ENCODE results near the gene ZNF576.
A peak's percentile ranks its signal among the peaks of the same experiment; 100 is the strongest.

The ZNF576 gene

DNA sequence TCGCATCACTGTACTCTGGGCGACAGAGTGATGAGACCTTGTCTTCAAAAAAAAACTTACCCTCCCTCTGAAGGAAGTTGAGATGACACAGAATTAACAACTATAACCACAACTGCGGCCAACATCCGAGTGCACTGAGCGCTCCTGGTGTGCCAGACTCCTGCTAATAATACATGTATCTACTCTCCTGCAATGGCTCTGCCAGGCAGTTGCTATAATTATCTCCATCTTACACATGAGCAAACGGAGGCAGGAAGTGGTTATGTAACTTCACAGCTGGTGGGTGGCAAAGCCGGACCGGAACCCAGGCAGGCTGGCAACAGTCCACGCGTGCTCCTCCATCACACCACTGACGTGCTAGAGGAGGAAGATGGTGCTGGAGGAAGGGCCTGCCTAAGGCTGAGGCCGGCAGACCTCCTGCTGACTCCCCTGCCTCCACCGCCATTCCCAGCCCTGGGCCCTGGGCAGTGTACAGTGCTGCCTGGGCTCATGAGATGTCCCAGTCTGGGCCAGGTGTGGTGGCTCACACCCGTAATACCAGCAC lies 33.6 kb upstream of the ZNF576 start:
- peak overlapping the region; percentile 94 for H3K27ac Mint-ChIP-seq
- peaks cover 0 to 3% of the 10 kb centered on the region in 2 donors for H3K9me3 Mint-ChIP-seq
- H3K36me3 Mint-ChIP-seq: peaks cover 22 to 37% of the 10 kb centered on the region in 2 donors
- ATAC-seq (replicated peaks) (peak; percentile 88 to 90), DNase-seq (peak; percentile 63)
- H3K4me3 Mint-ChIP-seq: peak overlapping the region; percentile 50 to 62
- H3K27me3 Mint-ChIP-seq: no peaks in the 10 kb centered on the region
- peaks cover 41 to 64% of the 10 kb centered on the region in 2 donors for H3K4me1 Mint-ChIP-seq

DNA sequence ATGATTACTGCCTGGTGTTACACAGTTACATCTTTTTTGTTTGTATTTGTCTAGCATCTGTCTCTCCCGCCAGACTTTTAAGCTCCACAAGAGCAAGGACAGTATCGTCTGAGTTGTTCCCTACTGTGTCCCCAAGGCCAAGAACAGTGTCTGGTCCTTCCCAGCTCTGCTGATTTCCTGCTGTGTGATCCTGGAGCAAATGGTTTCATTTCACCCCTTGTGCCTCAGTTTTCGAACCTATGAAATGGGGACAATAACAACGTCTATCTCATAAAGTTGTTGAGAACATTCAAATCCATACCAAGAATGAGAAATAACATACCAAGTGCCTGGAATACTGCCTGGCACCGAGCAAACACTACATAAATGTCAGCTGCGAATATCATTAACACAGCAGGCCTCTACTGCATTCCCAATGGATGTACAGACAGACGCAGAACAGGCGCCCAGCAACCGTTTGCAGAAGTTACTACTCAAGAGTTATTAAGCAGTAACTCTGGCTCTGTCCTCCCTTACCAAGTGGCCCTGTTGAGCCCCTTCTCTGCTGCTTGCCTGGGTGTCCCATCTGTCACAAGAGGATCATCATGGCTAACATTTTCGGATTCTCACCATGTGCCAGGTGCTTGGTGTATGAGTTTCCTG lies 32.5 kb upstream of the ZNF576 start:
- H3K4me1 Mint-ChIP-seq: peaks cover 41 to 64% of the 10 kb centered on the region in 2 donors
- H3K4me3 Mint-ChIP-seq: peak overlapping the region in 1 of 2 donors; percentile 60
- peak overlapping the region; percentile 93 for H3K27ac Mint-ChIP-seq
- H3K36me3 Mint-ChIP-seq: peaks cover 27 to 37% of the 10 kb centered on the region in 2 donors
- ATAC-seq (replicated peaks): no peak
- peaks cover 0 to 3% of the 10 kb centered on the region in 2 donors for H3K9me3 Mint-ChIP-seq
- no peaks in the 10 kb centered on the region for H3K27me3 Mint-ChIP-seq
- DNase-seq: no peak

DNA sequence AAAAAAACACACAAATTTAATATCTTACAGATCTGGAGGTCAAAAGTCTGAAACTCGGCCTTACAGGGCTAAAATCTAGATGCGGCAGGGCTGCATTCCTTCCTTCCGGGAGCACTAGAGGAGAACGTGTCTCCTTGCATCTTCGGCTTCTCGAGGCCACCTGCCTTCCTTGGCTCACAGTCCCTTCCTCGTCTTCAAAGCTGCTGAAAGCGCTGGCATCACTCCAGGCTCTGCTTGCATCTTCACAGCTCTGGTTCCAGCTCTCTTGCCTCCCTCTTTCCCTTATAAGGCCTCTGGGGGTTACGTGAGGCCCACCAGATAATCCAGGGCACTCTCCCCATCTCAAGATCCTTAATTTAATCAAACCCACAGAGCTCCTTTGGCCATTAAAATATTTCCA lies 31.6 kb upstream of the ZNF576 start:
- Mint-ChIP-seq H3K4me1 (peaks cover 41 to 64% of the 10 kb centered on the region in 2 donors), H3K36me3 (peaks cover 27 to 37% of the 10 kb centered on the region in 2 donors), H3K27ac (peak overlapping the region; percentile 84)

DNA sequence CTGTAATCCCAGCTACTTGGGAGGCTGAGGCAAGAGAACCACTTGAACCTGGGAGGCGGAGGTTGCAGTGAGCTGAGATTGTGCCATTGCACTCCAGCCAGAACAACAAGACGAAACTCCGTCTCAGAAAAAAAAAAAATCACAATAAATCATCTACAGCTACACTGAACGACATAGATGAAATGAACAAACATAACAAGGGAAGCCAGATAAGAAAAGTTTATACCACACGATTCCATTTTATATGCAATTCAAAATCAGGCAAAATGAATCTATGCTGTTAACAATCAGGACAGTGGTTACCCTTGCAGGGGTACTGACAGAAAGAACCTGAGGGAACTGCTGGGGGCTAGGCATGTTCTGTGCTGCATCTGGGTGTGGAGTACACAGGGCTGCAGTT lies 26.7 kb upstream of the ZNF576 start:
- DNase-seq: no peak
- peaks cover 12% of the 10 kb centered on the region in 2 donors for H3K36me3 Mint-ChIP-seq
- ATAC-seq (replicated peaks): no peak
- H3K9me3 Mint-ChIP-seq: no peaks in the 10 kb centered on the region
- no peak overlapping the region for H3K27ac Mint-ChIP-seq
- H3K4me3 Mint-ChIP-seq: no peak overlapping the region
- H3K27me3 Mint-ChIP-seq: no peaks in the 10 kb centered on the region
- H3K4me1 Mint-ChIP-seq: peaks cover 20 to 34% of the 10 kb centered on the region in 2 donors

More for the DNA sequence above, 31.6 kb upstream of the ZNF576 start:
- peak overlapping the region in 1 of 2 donors; percentile 17 for H3K4me3 Mint-ChIP-seq
- peaks cover 0 to 3% of the 10 kb centered on the region in 2 donors for H3K9me3 Mint-ChIP-seq
- no peak for DNase-seq
- ATAC-seq (replicated peaks): no peak
- H3K27me3 Mint-ChIP-seq: no peaks in the 10 kb centered on the region

DNA sequence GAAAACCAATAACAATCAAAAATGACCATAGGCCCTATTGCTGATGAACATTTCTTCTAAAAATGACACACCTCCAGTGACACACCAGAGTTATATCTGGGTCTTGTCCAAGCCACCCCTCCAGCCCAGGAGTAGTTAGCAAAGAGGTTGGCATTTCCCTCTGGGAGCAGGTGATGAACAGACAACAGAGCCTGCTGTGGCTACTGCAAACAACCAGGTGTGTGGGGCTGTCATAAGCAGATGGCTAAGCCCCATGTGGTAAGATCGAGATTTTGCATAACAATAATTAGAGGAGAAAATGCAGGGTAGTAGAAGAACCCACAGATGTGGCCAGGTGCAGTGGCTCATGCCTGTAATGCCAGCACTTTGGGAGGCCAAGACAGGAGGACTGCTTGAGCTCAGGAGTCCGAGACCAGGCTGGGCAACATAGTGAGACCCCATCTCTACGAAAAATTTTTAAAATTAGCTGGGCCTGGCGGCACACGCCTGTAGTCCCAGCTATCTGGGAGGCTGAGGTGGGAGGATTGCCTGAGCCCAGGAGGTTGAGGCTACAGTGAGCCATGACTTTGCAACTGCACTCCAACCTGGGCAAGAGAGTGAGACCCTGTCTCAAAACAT lies 26.1 kb upstream of the ZNF576 start:
- no peak overlapping the region for H3K4me3 Mint-ChIP-seq
- ATAC-seq (replicated peaks): no peak
- H3K4me1 Mint-ChIP-seq: peaks cover 18 to 34% of the 10 kb centered on the region in 2 donors
- DNase-seq: no peak
- H3K27me3 Mint-ChIP-seq: no peaks in the 10 kb centered on the region
- no peak overlapping the region for H3K27ac Mint-ChIP-seq
- H3K9me3 Mint-ChIP-seq: no peaks in the 10 kb centered on the region
- peaks cover 12 to 15% of the 10 kb centered on the region in 2 donors for H3K36me3 Mint-ChIP-seq

DNA sequence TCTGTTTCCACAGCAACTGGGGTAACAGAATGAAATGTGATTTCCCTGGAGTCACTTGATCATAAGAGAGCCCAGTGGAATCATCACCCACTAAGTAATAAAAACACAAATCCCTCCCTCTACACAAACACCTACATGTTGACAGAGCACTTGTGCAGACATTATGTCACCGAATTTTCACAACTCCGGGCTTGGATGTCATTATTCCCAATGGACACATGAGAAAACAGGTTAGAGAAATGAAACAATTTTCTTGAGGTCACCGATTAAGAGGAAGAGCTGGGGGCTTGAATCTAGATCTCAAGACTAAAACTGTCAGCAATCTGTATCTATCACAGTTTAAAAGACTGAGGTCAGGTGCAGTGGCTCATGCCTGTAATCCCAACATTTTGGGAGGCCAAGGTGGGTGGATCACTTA lies 24.2 kb upstream of the ZNF576 start:
- H3K4me3 Mint-ChIP-seq: no peak overlapping the region
- H3K4me1 Mint-ChIP-seq: peaks cover 20 to 38% of the 10 kb centered on the region in 2 donors
- H3K27me3 Mint-ChIP-seq: no peaks in the 10 kb centered on the region
- peaks cover 10 to 16% of the 10 kb centered on the region in 2 donors for H3K36me3 Mint-ChIP-seq
- DNase-seq (no peak), ATAC-seq (replicated peaks) (no peak)
- no peaks in the 10 kb centered on the region for H3K9me3 Mint-ChIP-seq
- peak overlapping the region; percentile 82 for H3K27ac Mint-ChIP-seq

DNA sequence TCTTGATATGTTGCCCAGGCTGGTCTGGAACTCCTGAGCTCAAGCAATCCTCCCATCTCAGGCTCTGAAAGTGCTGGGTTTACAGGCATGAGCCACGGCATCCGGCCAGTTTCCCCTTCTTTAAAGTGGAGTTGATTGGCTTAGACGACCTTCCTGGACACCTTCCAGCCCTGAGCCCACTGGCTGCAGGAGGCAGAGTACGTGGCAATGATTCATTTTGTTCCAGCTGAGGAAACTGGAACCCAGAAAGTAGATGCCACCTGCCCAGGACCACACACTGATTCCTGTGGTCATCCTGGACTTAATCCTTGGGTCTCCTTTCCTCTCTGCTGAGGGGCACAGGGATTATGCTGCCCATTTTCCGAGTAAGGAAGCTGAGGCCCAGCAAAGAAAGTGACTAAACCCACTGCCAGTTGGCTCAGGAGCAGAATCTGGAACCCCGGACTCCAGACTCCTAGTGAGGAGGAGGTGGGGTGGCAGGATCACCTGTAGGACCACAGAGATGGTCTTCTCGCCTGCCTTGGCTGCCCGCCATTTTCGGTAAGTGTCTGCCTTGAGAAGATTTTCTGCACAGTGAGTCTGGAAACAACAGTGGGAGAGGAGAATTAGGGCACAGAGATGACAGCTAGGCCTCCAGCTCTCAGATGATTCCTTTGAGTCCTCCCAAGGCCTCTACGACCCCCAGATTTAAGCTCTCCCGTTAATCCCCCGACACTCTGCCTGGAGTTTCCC lies 21.8 kb upstream of the ZNF576 start:
- no peak for ATAC-seq (replicated peaks)
- H3K27me3 Mint-ChIP-seq: no peaks in the 10 kb centered on the region

DNA sequence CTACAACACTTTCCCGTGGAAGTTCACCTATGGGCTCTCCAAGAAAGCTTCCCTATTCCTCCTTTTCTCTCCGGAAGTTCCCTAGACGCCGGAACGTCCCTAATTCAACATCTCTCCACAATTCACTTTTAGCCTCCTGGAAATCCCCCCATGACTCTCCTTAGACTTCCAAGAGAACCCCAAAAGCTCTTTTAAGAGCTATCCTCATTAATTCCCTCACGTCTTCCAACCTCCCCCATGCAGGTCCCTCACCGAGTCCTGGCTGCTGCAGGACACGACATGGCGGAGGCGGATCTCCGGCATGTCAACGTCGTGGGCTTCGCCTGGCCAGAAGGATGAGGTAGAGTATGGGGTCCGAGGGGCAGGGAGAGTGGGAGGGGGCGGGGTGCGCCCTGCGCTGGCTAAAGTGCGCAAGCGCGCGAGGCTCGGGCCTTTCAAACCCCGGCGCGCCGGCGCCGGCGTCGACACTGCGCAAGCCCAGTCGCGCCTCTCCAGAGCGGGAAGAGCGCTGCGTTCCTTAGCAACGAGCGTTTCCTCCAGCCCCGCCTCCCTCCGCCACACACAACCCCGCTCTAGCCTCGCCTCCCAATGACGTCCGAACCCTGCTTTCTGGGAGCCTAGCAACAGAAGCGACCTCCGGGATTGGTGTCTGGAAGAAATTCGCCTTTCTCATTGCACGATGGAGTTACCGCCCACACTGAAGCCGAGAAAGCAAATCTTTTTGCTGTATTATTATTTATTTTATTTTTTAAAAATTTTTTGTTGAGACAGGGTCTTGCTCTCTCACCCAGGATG lies 21.0 kb upstream of the ZNF576 start, which contains the start of the genes PINLYP and XRCC1:
Gene PINLYP, plus strand, starts transcription at position 646 of the 795 bp plus-strand sequence. CDS start 1,391 bp downstream, outside the sequence.
Gene XRCC1, minus strand, starts transcription at position 372 of the 795 bp plus-strand sequence. Its CDS starts 69 bp downstream, at position 303.
- peaks cover 5 to 19% of the 10 kb centered on the region in 2 donors for H3K36me3 Mint-ChIP-seq
- DNase-seq (peak; percentile 93), ATAC-seq (replicated peaks) (peak; percentile 98 to 99)
- H3K27me3 Mint-ChIP-seq: no peaks in the 10 kb centered on the region
- peak within 1 kb of the TSS; percentile 98 for H3K27ac Mint-ChIP-seq
- peaks cover 26 to 59% of the 10 kb centered on the region in 2 donors for H3K4me1 Mint-ChIP-seq
- H3K9me3 Mint-ChIP-seq: no peaks in the 10 kb centered on the region
- peak within 1 kb of the TSS; percentile 97 to 99 for H3K4me3 Mint-ChIP-seq

More for the DNA sequence above, 21.8 kb upstream of the ZNF576 start:
- peak overlapping the region; percentile 97 to 99 for H3K4me3 Mint-ChIP-seq
- H3K27ac Mint-ChIP-seq: peak overlapping the region; percentile 98
- no peaks in the 10 kb centered on the region for H3K9me3 Mint-ChIP-seq
- H3K36me3 Mint-ChIP-seq: peaks cover 5 to 22% of the 10 kb centered on the region in 2 donors
- H3K4me1 Mint-ChIP-seq: peaks cover 26 to 51% of the 10 kb centered on the region in 2 donors
- DNase-seq: no peak

DNA sequence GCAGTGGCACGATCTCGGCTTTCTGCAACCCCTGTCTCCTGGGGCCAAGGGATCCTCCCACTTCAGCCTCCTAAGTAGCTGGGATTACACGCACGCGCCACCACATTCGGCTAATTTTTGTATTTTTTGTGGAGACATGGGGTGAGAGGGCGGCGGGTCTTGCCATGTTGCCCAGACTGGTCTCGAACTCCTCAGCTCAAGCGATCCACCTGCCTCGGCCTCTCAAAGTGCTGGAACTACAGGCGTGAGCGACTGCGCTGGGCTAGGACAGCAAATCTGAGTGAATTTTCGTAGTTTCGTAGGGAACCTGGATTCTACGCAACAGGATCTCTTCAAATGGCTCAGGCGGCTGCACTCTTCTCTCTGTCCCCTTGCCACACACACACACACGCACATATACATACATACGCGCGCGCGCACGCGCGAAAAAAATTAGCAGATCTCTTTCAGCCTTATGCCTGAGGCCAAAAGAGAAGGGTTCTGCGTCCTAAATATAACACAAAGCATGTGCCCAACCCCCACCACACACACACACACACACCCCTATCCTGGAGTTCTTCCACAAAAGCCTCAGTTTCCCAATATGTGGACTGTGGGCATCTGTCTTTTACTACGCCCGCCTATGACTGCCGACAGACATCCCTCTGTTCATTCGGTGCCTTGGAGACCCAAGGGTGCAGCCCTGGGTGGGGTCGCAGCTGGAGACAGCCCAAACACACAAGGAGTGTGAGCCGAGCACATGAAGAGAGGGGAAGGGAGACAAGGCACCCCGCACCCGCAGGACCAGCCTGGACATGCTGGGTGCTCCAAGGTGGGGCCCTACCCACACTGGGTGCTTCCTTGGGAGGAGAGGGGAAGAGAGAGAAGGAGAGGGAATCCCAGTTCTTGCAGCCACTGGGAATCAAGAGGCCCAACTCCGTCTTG lies 20.2 kb upstream of the ZNF576 start:
- DNase-seq: no peak
- Mint-ChIP-seq H3K4me1 (peaks cover 26 to 59% of the 10 kb centered on the region in 2 donors), H3K27ac (peak overlapping the region; percentile 91), H3K36me3 (peaks cover 5 to 15% of the 10 kb centered on the region in 2 donors), H3K4me3 (peak overlapping the region; percentile 97 to 99), H3K9me3 (no peaks in the 10 kb centered on the region), H3K27me3 (no peaks in the 10 kb centered on the region)
- peak; percentile 2 for ATAC-seq (replicated peaks)

DNA sequence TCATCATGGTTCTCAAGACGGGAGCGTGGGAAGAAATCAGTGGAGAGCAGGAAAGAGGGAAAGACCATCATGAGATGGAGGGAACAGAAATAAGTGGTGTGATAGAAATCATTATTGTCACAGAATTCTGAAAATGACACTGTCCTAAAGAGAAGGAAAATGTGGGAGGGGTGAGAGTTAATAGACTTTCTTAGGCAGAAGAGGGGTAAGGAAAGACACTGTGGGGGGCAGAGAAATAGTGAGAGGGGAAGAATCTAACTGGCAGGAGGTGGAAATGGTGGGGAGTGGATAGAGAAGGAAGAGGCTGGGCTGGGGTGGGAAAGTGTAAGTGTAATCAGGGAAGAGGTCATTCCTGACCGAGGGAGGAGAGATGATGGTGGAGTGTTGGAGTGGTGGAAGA lies 17.6 kb upstream of the ZNF576 start:
- Mint-ChIP-seq H3K27me3 (no peaks in the 10 kb centered on the region), H3K27ac (no peak overlapping the region), H3K36me3 (peaks cover 0 to 10% of the 10 kb centered on the region in 2 donors), H3K4me1 (peaks cover 26 to 69% of the 10 kb centered on the region in 2 donors), H3K9me3 (no peaks in the 10 kb centered on the region), H3K4me3 (peak overlapping the region; percentile 46 to 65)
- ATAC-seq (replicated peaks) (no peak), DNase-seq (no peak)

DNA sequence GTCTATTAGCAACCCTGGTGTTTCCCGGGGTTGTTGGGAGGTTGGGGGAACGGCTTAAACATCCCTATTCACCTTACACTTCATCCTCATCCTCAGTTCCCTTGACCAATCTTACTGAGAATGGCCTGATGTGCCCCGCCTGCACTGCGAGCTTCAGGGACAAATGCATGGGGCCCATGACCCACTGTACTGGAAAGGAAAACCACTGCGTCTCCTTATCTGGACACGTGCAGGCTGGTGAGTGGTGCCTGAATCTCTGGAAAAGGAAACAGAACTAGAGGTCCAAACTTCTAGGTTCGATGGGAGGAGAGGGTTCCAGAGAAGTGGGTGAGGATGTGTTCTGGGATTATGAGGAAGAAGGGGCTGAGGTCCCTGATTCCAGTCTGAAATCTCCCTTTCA lies 14.9 kb upstream of the ZNF576 start:
- Mint-ChIP-seq H3K36me3 (peaks cover 12 to 24% of the 10 kb centered on the region in 2 donors), H3K27me3 (no peaks in the 10 kb centered on the region), H3K9me3 (no peaks in the 10 kb centered on the region), H3K4me3 (peak overlapping the region; percentile 40 to 51), H3K27ac (no peak overlapping the region), H3K4me1 (peaks cover 36 to 76% of the 10 kb centered on the region in 2 donors)
- ATAC-seq (replicated peaks) (no peak), DNase-seq (no peak)

DNA sequence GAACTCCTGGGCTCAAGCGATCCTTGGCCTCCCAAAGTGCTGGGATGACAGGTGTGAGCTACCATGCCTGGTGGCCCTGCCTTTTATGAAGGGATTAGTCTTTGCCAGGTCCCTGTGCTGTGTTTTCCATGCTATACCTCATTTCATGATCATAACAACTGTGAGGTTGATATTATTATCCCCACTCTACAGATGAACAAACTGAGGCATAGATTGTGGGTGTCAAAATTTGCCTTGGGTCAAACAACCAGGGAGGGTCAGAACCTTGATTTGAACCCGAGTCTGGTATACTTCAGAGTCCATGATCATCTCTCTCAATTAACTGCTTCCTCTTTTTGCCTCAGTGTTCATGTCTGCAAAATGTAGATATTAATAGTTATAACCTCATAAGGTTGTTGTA lies 13.9 kb upstream of the ZNF576 start:
- DNase-seq (no peak), ATAC-seq (replicated peaks) (no peak)
- Mint-ChIP-seq H3K36me3 (peaks cover 12 to 26% of the 10 kb centered on the region in 2 donors), H3K27ac (no peak overlapping the region), H3K4me1 (peaks cover 37 to 68% of the 10 kb centered on the region in 2 donors), H3K27me3 (no peaks in the 10 kb centered on the region), H3K9me3 (no peaks in the 10 kb centered on the region), H3K4me3 (no peak overlapping the region)
